ENCODE data around the gene C14orf119.

C14orf119 gene

GRCh38 chr14:23074906-23075305 lies 20.4 kb upstream of the C14orf119 start:
- no peak for TF ChIP-seq CTCF (IDR thresholded peaks at IDR 0.05; ENCODE audit: insufficient read depth, low read length, poor library complexity, severe bottlenecking)
- H3K36me3 ChIP-seq (ENCODE audit: low read length) = peaks cover 30% of the 10 kb centered on the region
- peaks cover 12% of the 10 kb centered on the region for H3K79me2 ChIP-seq (ENCODE audit: insufficient read depth, low read length)
- H4K20me1 ChIP-seq (ENCODE audit: low read depth, low read length) = no peaks in the 10 kb centered on the region
- no peaks in the 10 kb centered on the region for H3K27me3 ChIP-seq (ENCODE audit: low read length)
- H3K4me2 ChIP-seq (ENCODE audit: low read depth, low read length, poor library complexity, severe bottlenecking) = no peak overlapping the region
- no peaks in the 10 kb centered on the region for H3K9me3 ChIP-seq (ENCODE audit: insufficient read depth, low read length)
- no peak overlapping the region for H3K27ac ChIP-seq (ENCODE audit: low read depth, low read length)
- no peaks in the 10 kb centered on the region for H3K9me2 ChIP-seq (replicated peaks; ENCODE audit: insufficient read depth, low read length)
- no peak overlapping the region for H2AFZ ChIP-seq (ENCODE audit: low read depth, low read length, severe bottlenecking)
- H3F3A ChIP-seq (ENCODE audit: insufficient read depth) = peaks cover 28% of the 10 kb centered on the region
- H3K9ac ChIP-seq (ENCODE audit: low read length) = no peak overlapping the region
- no peak overlapping the region for H3K4me3 ChIP-seq (ENCODE audit: insufficient read depth, low read length, poor library complexity, severe bottlenecking)

DNA sequence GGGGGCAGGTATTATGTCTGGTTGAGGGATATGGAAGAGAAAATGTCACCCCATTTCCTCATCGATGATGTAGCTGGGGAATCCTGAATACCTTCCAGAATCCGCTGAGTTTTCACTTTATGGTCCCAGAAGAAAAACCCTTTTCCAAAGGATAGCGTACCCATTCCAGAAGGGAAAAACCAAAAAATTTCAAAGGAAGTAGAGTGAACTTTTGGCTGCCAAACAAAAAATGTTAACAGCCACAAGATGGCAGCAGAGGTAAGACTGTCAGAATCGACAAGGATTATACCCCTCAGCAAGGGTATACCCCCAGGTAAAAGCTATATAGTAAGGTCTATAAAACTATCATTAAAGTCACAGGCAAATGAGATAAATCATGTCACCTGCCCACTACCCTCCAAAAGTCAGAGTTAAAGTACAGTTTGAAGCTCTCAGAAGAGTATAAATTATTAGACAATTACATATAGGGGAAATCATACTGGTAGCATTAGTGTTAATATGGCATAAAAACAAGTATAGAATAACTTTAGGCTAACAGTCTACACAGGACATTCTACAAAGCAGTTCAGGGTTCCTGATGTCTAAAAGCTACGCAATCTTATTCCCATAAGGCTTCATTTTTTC lies 18.4 kb upstream of the C14orf119 start:
- no peaks in the 10 kb centered on the region for H3K27me3 ChIP-seq (ENCODE audit: low read length)
- no peaks in the 10 kb centered on the region for H3K9me2 ChIP-seq (replicated peaks; ENCODE audit: insufficient read depth, low read length)
- no peaks in the 10 kb centered on the region for H3K9me3 ChIP-seq (ENCODE audit: insufficient read depth, low read length)
- TF ChIP-seq CTCF (IDR thresholded peaks at IDR 0.05; ENCODE audit: insufficient read depth, low read length, poor library complexity, severe bottlenecking) (peak; percentile 64), EZH2phosphoT487 (conservative IDR thresholded peaks at IDR 0.05; ENCODE audit: low read length) (no peak)
- no peaks in the 10 kb centered on the region for H3K79me2 ChIP-seq (ENCODE audit: insufficient read depth, low read length)
- no peak overlapping the region for H3K4me3 ChIP-seq (ENCODE audit: insufficient read depth, low read length, poor library complexity, severe bottlenecking)
- H2AFZ ChIP-seq (ENCODE audit: low read depth, low read length, severe bottlenecking) = no peak overlapping the region
- peaks cover 47% of the 10 kb centered on the region for H3K36me3 ChIP-seq (ENCODE audit: low read length)
- H3F3A ChIP-seq (ENCODE audit: insufficient read depth) = peaks cover 25% of the 10 kb centered on the region
- H3K4me2 ChIP-seq (ENCODE audit: low read depth, low read length, poor library complexity, severe bottlenecking) = no peak overlapping the region
- no peaks in the 10 kb centered on the region for H4K20me1 ChIP-seq (ENCODE audit: low read depth, low read length)
- H3K27ac ChIP-seq (ENCODE audit: low read depth, low read length) = no peak overlapping the region
- H3K9ac ChIP-seq (ENCODE audit: low read length) = no peak overlapping the region

DNA sequence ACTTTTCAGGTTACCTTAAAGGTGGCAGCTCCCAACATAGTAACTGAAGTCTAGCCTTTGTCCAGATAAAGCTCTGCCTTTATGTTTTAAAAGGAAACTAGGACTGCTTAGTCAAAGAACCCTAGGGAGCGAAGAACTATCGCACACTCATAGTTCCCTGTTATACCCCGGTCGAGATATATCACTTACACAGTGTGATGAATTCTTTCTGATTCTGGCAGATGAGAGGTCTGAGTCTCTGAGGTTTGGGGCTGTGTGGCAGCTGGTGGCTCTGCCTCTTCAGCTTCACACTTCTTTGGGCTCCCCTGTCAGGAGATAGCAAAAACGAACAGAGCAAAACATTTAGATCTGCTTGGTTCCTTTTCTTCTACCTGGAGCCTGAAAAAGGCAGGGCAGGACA lies 17.3 kb upstream of the C14orf119 start:
- H3K79me2 ChIP-seq (ENCODE audit: insufficient read depth, low read length) = no peaks in the 10 kb centered on the region
- H3K27ac ChIP-seq (ENCODE audit: low read depth, low read length) = no peak overlapping the region
- no peaks in the 10 kb centered on the region for H3K9me3 ChIP-seq (ENCODE audit: insufficient read depth, low read length)
- no peak overlapping the region for H3K9ac ChIP-seq (ENCODE audit: low read length)
- no peak overlapping the region for H3K4me3 ChIP-seq (ENCODE audit: insufficient read depth, low read length, poor library complexity, severe bottlenecking)
- H3K4me2 ChIP-seq (ENCODE audit: low read depth, low read length, poor library complexity, severe bottlenecking) = no peak overlapping the region
- H4K20me1 ChIP-seq (ENCODE audit: low read depth, low read length) = no peaks in the 10 kb centered on the region
- peaks cover 19% of the 10 kb centered on the region for H3F3A ChIP-seq (ENCODE audit: insufficient read depth)
- H3K27me3 ChIP-seq (ENCODE audit: low read length) = no peaks in the 10 kb centered on the region
- TF ChIP-seq CTCF (IDR thresholded peaks at IDR 0.05; ENCODE audit: insufficient read depth, low read length, poor library complexity, severe bottlenecking) (no peak), EZH2phosphoT487 (conservative IDR thresholded peaks at IDR 0.05; ENCODE audit: low read length) (no peak)
- peaks cover 50% of the 10 kb centered on the region for H3K36me3 ChIP-seq (ENCODE audit: low read length)
- H3K9me2 ChIP-seq (replicated peaks; ENCODE audit: insufficient read depth, low read length) = no peaks in the 10 kb centered on the region
- H2AFZ ChIP-seq (ENCODE audit: low read depth, low read length, severe bottlenecking) = no peak overlapping the region

Data from SU-DHL-6 (cell line).